Measurements from ENCODE around the gene MPZL2.

Gene MPZL2

GRCh38 chr11:118205606-118206378 is 58.3 kb downstream of the MPZL2 start:
- TF ChIP-seq, protein P1, sequence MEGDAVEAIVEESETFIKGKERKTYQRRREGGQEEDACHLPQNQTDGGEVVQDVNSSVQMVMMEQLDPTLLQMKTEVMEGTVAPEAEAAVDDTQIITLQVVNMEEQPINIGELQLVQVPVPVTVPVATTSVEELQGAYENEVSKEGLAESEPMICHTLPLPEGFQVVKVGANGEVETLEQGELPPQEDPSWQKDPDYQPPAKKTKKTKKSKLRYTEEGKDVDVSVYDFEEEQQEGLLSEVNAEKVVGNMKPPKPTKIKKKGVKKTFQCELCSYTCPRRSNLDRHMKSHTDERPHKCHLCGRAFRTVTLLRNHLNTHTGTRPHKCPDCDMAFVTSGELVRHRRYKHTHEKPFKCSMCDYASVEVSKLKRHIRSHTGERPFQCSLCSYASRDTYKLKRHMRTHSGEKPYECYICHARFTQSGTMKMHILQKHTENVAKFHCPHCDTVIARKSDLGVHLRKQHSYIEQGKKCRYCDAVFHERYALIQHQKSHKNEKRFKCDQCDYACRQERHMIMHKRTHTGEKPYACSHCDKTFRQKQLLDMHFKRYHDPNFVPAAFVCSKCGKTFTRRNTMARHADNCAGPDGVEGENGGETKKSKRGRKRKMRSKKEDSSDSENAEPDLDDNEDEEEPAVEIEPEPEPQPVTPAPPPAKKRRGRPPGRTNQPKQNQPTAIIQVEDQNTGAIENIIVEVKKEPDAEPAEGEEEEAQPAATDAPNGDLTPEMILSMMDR (IDR thresholded peaks at IDR 0.05; ENCODE audit: low read depth, low read length), result no peak
- in situ Hi-C loops (cut with HindIII; ENCODE audit: low sequenced_read_pairs), result no loop called here
- no peak for DNase-seq (ENCODE audit: low read depth, low spot score)
- H3K4me3 ChIP-seq (ENCODE audit: low read depth, low read length), result no peak overlapping the region

Data from astrocyte of the spinal cord (primary cell).